NT2/D1 (cell line): ENCODE data around the gene SHROOM2.

ENCODE experiments used
- DNase-seq: peaks from one replicate; pipeline ENCODE4 v3.0.0-alpha.2; 2011; ENCODE audit warnings: low read depth, low spot score
- H3K27me3 ChIP-seq: 2 replicates; pipeline ENCODE4 v1.6.0; 2011; ENCODE audit warnings: mild to moderate bottlenecking; ENCODE audit not compliant: insufficient read length, insufficient read depth
- H3K36me3 ChIP-seq: 2 replicates; pipeline ENCODE4 v1.6.1; 2011; ENCODE audit warnings: mild to moderate bottlenecking, low read length, mixed read lengths; ENCODE audit not compliant: insufficient read depth, insufficient read length
- H3K4me1 ChIP-seq: 2 replicates; pipeline ENCODE4 v1.5.1; 2011; ENCODE audit not compliant: insufficient read depth, insufficient read length
- H3K4me3 ChIP-seq: 2 replicates; pipeline ENCODE4 v1.5.1; 2011; ENCODE audit warnings: low read depth; ENCODE audit not compliant: insufficient read length
- H3K9ac ChIP-seq: 2 replicates; pipeline ENCODE4 v1.6.0; 2011; ENCODE audit warnings: low read depth; ENCODE audit not compliant: insufficient read length
- H3K9me3 ChIP-seq: 2 replicates; pipeline ENCODE4 v1.5.1; 2011; ENCODE audit warnings: mild to moderate bottlenecking, low read length; ENCODE audit not compliant: insufficient read depth
- SUZ12 ChIP-seq: IDR thresholded peaks from 2 replicates; pipeline ENCODE4 v1.6.1; 2011; ENCODE audit not compliant: insufficient read length, insufficient read depth; ENCODE audit errors: extremely low read depth
- YY1 ChIP-seq: IDR thresholded peaks from 2 replicates; pipeline ENCODE4 v1.6.1; 2011; ENCODE audit not compliant: insufficient read length, insufficient read depth
- ZNF274 ChIP-seq: IDR thresholded peaks from 2 replicates; pipeline ENCODE4 v1.6.1; 2011; ENCODE audit warnings: mild to moderate bottlenecking, low read depth, low read length

Gene SHROOM2

GRCh38 chrX:9912351-9913145 lies 126.3 kb downstream of the SHROOM2 start:
- no peaks in the 10 kb centered on the region for H3K9me3 ChIP-seq
- no peak overlapping the region for H3K9ac ChIP-seq
- H3K36me3 ChIP-seq, result peaks cover 14% of the 10 kb centered on the region
- H3K4me1 ChIP-seq, result no peaks in the 10 kb centered on the region
- H3K27me3 ChIP-seq, result no peaks in the 10 kb centered on the region
- TF ChIP-seq YY1, result no peak
- TF ChIP-seq ZNF274, result no peak
- no peak for TF ChIP-seq SUZ12
- no peak overlapping the region for H3K4me3 ChIP-seq
- no peak for DNase-seq

DNA sequence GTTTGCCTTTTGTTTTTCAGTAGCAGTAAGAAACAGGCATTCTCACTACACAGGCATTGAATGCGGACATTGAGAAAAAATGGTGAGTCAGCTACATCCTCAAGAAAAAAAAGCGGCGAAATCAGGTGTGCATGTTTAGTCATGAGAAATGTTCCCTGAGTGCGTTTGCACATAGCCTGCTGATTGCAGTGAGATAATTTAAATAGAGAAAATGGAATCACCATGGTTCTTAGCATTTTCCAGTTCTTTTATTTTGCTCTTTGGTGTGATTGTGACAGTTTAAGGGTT lies 126.9 kb downstream of the SHROOM2 start:
- Histone ChIP-seq H3K9ac (no peak overlapping the region), H3K9me3 (no peaks in the 10 kb centered on the region), H3K27me3 (no peaks in the 10 kb centered on the region), H3K36me3 (peaks cover 14% of the 10 kb centered on the region), H3K4me1 (no peaks in the 10 kb centered on the region), H3K4me3 (no peak overlapping the region)
- DNase-seq, result no peak
- TF ChIP-seq ZNF274 (no peak), SUZ12 (no peak), YY1 (no peak)

GRCh38 chrX:9917861-9918260 lies 131.6 kb downstream of the SHROOM2 start:
- no peaks in the 10 kb centered on the region for H3K9me3 ChIP-seq
- no peaks in the 10 kb centered on the region for H3K36me3 ChIP-seq

DNA sequence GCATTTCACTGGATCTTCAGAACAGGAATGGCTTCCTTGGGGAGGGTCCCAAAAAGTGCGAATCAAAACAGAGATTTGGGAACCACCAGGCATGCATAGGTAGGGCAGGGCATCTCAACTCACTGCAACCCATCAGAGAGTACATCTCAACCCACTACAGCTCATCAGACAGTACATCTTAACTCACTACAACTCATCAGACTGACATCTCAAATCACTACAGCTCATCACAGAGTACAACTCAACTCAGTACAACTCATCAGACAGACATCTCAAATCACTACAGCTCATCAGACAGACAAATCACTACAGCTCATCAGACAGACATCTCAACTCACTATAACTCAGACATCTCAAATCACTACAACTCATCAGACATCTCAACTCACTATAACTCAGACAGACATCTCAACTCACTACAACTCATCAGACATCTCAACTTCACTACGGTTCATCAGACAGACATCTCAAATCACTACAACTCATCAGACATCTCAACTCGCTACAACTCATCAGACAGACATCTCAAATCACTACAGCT lies 133.5 kb downstream of the SHROOM2 start:
- DNase-seq, result no peak
- H3K9ac ChIP-seq, result no peak overlapping the region
- peaks cover 3% of the 10 kb centered on the region for H3K4me1 ChIP-seq
- TF ChIP-seq SUZ12, result no peak
- no peak for TF ChIP-seq ZNF274
- TF ChIP-seq YY1, result no peak
- no peaks in the 10 kb centered on the region for H3K9me3 ChIP-seq
- no peak overlapping the region for H3K4me3 ChIP-seq
- peaks cover 8% of the 10 kb centered on the region for H3K36me3 ChIP-seq
- H3K27me3 ChIP-seq, result no peaks in the 10 kb centered on the region

More at GRCh38 chrX:9917861-9918260, 131.6 kb downstream of the SHROOM2 start:
- TF ChIP-seq YY1, result no peak
- TF ChIP-seq SUZ12, result no peak
- no peak for TF ChIP-seq ZNF274
- Histone ChIP-seq H3K27me3 (no peaks in the 10 kb centered on the region), H3K9ac (no peak overlapping the region), H3K4me3 (no peak overlapping the region), H3K4me1 (peaks cover 3% of the 10 kb centered on the region)
- no peak for DNase-seq

DNA sequence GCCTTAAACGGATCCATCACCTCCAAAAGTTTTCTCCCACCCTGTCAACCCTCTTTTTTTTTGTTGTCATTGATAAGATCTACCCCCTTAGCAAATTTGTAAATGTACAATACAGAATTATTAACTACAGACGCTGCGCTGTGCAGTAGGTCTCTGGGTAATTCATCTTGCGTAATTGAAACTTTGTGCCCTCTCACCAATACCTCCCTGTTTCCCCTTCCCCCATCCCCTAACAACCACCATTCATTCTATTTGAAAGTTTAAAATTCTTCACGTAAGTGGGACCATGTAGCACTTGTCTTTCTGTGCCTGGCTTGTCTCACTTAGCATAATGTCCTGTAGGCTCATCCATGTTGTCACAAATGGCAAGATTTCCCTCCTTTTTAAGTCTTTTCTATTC lies 135.2 kb downstream of the SHROOM2 start:
- Histone ChIP-seq H3K9ac (no peak overlapping the region), H3K9me3 (no peaks in the 10 kb centered on the region), H3K36me3 (peaks cover 8% of the 10 kb centered on the region), H3K4me3 (no peak overlapping the region), H3K27me3 (no peaks in the 10 kb centered on the region), H3K4me1 (peaks cover 3% of the 10 kb centered on the region)
- DNase-seq, result no peak
- TF ChIP-seq ZNF274 (no peak), YY1 (no peak), SUZ12 (no peak)

- no peak overlapping the region for H3K9ac ChIP-seq
- peaks cover 8% of the 10 kb centered on the region for H3K36me3 ChIP-seq
- TF ChIP-seq SUZ12 (no peak), YY1 (no peak), ZNF274 (no peak)
- H3K4me3 ChIP-seq, result no peak overlapping the region
- no peaks in the 10 kb centered on the region for H3K9me3 ChIP-seq
- no peaks in the 10 kb centered on the region for H3K27me3 ChIP-seq
- H3K4me1 ChIP-seq, result peaks cover 4% of the 10 kb centered on the region
- DNase-seq, result no peak
Measured at GRCh38 chrX:9923357-9923756, 137.1 kb downstream of the SHROOM2 start.

GRCh38 chrX:9926002-9926401 lies 139.8 kb downstream of the SHROOM2 start:
- peaks cover 6% of the 10 kb centered on the region for H3K4me1 ChIP-seq
- H3K36me3 ChIP-seq, result peaks cover 12% of the 10 kb centered on the region
- H3K27me3 ChIP-seq, result no peaks in the 10 kb centered on the region
- no peaks in the 10 kb centered on the region for H3K9me3 ChIP-seq
- H3K4me3 ChIP-seq, result no peak overlapping the region
- H3K9ac ChIP-seq, result no peak overlapping the region
- DNase-seq, result no peak
- TF ChIP-seq SUZ12, result no peak
- no peak for TF ChIP-seq YY1
- TF ChIP-seq ZNF274, result no peak
